Stimulated activated CD4-positive, alpha-beta T cell treated with anti-CD3 and anti-CD28 coated beads, Interleukin-1b, Interleukin-23, amount 100 ng/mL, for 4 hours (primary cell): ENCODE data around the gene HBA1.
"Not testable (repeated sequence)": the region's sequence is repeated elsewhere in the genome, so short reads cannot be mapped to it uniquely, and the experiment has no call there.

Experiments
- DNase-seq, 2 donors: peaks; one replicate each; pipeline ENCODE4 v3.0.0-alpha.2; 2020; ENCODE audit warnings: low read depth in 2 of 2

Gene HBA1

GRCh38 chr16:159136-159849 is 17.2 kb upstream of the HBA1 start:
- no peak for DNase-seq

DNA sequence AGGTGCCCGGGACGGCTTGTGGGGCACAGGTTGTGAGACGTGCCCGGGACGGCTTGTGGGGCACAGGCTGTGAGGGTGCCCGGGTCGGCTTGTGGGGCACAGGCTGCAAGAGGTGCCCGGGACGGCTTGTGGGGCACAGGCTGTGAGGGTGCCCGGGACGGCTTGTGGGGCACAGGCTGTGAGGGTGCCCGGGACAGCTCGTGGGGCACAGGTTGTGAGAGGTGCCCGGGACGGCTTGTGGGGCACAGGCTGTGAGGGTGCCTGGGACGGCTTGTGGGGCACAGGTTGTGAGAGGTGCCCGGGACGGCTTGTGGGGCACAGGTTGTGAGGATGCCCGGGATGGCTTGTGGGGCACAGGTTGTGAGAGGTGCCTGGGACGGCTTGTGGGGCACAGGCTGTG is 16.2 kb upstream of the HBA1 start:
- DNase-seq, result not testable (repeated sequence)

- DNase-seq, result no peak
Measured at GRCh38 chr16:160691-161190, 15.7 kb upstream of the HBA1 start.

- no peak for DNase-seq
Measured at GRCh38 chr16:162271-162991, 14.0 kb upstream of the HBA1 start.

- not testable (repeated sequence) for DNase-seq
Measured at GRCh38 chr16:163139-163538, 13.3 kb upstream of the HBA1 start.

GRCh38 chr16:163696-164095 is 12.8 kb upstream of the HBA1 start:
- not testable (repeated sequence) for DNase-seq

DNA sequence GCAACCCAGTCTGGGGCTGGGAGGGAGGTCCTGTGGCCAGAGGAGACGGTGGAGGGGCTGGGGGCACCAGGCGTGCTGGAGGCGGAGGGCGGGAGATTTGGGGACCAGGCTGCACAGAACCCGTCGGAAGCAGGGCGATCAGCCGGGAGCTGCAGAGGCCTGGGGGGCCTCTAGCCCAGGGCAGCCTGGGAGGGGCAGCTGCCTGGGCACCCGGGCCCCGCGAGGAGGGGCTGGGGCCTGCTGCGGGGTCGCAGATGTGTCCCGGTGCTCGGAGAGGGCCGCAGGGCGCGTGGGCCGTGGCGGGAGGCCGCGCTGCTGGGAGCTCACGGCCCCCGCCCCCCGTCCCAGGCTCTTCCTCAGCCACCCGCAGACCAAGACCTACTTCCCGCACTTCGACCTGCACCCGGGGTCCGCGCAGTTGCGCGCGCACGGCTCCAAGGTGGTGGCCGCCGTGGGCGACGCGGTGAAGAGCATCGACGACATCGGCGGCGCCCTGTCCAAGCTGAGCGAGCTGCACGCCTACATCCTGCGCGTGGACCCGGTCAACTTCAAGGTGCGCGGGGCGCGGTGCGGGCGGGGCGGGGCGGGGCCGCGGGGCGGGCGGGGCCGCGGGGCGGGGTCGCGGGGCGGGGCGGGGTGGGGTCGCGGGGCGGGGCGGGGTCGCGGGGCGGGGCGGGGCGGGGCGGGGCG is 12.2 kb upstream of the HBA1 start:
- DNase-seq, result not testable (repeated sequence)

GRCh38 chr16:164827-165538 is 11.5 kb upstream of the HBA1 start:
- no peak for DNase-seq

DNA sequence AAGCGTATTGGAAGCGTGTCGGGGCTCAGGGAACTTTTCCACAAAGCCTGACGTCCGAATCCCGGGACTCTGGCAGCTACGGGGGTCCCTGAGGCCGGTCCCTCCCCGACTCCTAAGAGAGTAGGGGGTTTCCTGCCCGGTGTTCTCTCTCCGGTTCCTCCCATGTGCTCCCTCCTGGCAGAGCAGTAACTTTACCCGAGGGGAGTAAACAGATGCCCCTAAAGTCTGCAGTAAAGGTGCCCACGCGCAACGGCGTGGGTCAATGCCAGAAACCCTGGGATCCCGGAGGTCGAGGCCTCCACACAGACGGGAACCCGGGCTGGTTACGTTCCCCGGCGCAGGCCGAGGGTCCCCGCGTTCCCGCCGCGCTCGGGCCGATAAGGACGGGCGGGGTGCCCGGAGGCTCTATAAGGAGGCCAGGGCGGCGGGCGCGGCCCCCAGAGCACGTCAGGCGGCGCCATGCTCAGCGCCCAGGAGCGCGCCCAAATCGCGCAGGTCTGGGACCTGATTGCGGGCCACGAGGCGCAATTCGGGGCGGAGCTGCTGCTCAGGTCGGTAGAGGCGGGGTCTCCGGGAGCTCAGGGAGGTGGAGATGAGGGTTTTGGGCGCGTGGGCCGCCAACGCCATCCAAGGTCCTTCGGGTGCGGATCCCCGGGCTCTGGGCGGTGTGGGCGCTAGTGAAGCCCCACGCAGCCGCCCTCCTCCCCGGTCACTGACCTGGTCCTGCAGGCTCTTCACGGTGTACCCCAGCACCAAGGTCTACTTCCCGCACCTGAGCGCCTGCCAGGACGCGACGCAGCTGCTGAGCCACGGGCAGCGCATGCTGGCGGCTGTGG is 10.7 kb upstream of the HBA1 start, which contains the start of gene HBM:
HBM (plus strand) TSS at position 440 of the 836 bp plus-strand sequence; CDS start at position 460, 20 bp downstream.
- no peak for DNase-seq

- DNase-seq, result no peak
Measured at GRCh38 chr16:166375-167121, 9.9 kb upstream of the HBA1 start.

- no peak for DNase-seq
Measured at GRCh38 chr16:167122-167690, 9.3 kb upstream of the HBA1 start.

DNA sequence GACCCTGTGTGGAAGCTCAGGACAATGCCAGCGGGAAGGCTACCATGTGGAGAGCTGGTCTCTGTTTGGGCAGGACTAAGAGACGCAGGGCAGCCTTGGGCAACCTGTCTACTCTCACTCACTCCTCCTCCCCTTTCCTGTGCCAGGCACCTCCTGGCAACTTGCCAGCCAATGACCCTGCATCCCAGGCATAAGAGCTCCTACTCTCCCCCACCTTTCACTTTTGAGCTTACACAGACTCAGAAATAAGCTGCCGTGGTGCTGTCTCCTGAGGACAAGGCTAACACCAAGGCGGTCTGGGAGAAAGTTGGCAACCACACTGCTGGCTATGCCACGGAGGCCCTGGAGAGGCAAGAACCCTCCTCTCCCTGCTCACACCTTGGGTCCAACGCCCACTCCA is 8.1 kb upstream of the HBA1 start:
- DNase-seq, result no peak

DNA sequence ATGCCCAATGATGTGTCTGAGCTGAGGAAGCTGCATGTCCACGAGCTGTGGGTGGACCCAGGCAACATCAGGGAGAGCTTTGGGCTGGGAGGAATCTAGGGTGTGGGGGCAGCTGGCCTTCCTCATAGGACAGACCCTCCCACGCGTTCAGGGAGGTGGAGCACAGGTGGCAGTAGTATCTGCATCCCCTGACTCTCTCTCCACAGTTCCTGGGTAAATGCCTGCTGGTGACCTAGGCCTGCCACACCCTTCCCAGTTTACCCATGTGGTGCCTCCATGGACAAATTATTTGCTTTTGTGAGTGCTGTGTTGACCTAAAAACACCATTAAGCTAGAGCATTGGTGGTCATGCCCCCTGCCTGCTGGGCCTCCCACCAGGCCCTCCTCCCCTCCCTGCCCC is 7.5 kb upstream of the HBA1 start:
- DNase-seq, result no peak

GRCh38 chr16:170088-170507 is 6.4 kb upstream of the HBA1 start:
- DNase-seq, result not testable (repeated sequence)

DNA sequence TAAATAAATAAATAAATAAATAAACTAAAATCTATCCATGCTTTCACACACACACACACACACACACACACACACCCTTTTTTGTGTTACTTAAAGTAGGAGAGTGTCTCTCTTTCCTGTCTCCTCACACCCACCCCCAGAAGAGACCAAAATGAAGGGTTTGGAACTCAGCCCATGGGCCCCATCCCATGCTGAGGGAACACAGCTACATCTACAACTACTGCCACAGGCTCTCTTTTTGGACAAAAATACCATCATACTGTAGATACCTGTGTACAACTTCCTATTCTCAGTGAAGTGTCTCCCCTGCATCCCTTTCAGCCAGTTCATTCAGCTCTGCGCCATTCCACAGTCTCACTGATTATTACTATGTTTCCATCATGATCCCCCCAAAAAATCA is 5.7 kb upstream of the HBA1 start:
- no peak for DNase-seq

DNA sequence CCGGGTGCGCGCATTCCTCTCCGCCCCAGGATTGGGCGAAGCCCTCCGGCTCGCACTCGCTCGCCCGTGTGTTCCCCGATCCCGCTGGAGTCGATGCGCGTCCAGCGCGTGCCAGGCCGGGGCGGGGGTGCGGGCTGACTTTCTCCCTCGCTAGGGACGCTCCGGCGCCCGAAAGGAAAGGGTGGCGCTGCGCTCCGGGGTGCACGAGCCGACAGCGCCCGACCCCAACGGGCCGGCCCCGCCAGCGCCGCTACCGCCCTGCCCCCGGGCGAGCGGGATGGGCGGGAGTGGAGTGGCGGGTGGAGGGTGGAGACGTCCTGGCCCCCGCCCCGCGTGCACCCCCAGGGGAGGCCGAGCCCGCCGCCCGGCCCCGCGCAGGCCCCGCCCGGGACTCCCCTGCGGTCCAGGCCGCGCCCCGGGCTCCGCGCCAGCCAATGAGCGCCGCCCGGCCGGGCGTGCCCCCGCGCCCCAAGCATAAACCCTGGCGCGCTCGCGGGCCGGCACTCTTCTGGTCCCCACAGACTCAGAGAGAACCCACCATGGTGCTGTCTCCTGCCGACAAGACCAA is 4.0 kb upstream of the HBA1 start, which contains the start of gene HBA2:
HBA2 (plus strand) TSS at position 503 of the 568 bp plus-strand sequence; CDS start at position 540, 37 bp downstream.
- not testable (repeated sequence) for DNase-seq

- DNase-seq, result not testable (repeated sequence)
Measured at GRCh38 chr16:173211-173854, 3.1 kb upstream of the HBA1 start.

GRCh38 chr16:173928-174769 is 2.3 kb upstream of the HBA1 start:
- not testable (repeated sequence) for DNase-seq
